Endometrium (tissue), 2 donors: ENCODE data around the gene P2RY14.

Experiments used
- FAIRE-seq: peaks from 2 replicates; lab custom pipeline; 2012; peaks lifted over from hg19 to GRCh38; lab: Jason Lieb, UNC
- donor health status: control.
- donor health status: control.

The P2RY14 gene

DNA sequence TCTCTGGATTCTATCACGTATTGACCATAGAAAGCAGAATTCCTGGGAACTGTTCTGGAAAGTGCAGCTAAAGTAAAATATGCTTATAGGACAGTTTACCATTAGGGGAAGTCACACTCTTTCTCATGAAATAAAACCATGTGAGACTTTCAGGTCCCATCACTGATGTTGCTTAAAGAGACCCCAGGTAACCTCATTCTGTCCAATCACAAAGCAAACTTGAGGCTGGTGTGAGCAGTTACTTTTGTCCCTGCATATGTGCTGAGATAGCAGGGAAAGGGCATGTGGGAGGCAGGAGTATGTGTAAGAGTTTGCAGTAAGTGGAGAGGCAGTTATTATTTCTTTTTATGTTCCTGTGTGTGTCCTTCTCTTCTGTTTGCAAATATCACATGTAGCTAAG, 22.2 kb upstream of the P2RY14 start:
- FAIRE-seq: no peak

DNA sequence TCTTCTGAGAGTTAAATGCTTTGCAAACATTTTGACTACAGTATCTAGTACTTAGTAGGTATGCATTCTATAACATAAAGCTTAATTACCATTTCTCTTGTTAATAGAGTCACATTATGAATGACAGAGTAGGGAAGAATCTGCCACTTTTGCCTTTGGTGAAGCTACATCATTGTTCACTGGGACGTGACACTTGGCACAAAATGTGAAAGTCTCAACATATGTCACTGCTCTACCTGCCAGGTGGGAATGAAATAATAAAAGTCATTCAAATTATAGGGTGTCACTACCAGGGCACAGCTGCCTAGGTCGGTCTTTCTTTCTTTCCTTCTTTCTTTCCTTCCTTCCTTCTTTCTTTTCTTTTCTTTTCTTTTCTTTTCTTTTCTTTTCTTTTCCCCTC, 20.7 kb upstream of the P2RY14 start:
- FAIRE-seq: no peak

GRCh38 chr3:151297429-151297828, 19.1 kb upstream of the P2RY14 start:
- FAIRE-seq: no peak

- FAIRE-seq: no peak
Measured at GRCh38 chr3:151296226-151296625, 17.9 kb upstream of the P2RY14 start.

- no peak for FAIRE-seq
Measured at GRCh38 chr3:151293127-151293526, 14.8 kb upstream of the P2RY14 start.

DNA sequence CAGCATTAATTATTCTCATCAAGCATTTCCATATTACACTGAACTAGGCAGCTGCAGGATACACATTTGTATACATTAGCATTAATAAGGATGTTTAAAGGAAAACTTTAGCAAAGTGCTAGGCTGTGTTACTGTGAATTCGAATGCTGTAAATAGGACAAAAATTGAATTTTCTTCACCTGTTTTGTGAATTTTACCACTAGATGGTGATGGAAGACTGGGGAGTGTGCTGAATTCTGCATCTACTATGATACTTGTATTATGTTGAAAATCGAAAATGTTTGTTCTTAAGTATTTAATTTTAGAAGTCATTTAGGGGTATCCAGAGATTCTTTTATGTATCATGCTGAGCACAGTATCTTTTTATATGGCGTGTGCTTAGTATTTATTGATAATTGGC, 12.3 kb upstream of the P2RY14 start:
- FAIRE-seq: peak; percentile 39

DNA sequence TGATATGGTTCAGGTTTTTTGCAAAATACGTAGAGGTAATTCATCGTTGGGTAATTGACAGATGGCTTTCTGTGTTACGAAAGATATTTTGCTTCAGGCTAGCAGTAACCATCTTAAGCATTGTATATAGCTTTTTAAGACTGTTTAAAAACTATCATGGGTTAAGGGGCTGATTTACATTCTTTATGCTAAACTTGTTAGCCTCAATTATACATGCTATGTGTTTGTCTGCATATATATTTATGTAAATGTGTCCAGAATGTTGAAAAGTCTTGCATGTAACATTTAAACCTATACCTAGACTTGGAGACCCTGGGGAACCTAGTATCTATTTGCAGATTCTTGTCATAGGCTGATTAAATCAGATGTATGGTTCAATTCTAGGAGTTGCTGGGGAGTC, 11.1 kb upstream of the P2RY14 start:
- FAIRE-seq: no peak

DNA sequence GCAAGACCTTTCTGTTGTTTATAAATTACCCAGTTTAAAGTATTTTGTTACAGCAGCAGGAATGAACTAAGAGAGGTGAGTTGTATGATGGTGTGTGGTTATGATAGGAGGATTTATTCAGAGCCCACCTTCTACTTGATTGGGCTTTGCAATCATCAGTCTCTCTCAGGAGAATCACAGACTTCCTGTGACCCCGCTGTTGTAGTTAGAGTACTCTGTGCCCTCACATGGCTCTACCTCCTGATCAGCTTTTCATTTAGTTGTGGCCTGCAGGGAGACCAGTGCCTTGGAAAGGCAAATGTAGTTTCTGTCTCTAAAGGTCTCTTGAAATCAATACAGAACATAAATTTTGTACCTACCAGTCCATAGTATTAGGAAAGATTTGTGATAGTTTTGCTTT, 7.6 kb upstream of the P2RY14 start:
- no peak for FAIRE-seq

DNA sequence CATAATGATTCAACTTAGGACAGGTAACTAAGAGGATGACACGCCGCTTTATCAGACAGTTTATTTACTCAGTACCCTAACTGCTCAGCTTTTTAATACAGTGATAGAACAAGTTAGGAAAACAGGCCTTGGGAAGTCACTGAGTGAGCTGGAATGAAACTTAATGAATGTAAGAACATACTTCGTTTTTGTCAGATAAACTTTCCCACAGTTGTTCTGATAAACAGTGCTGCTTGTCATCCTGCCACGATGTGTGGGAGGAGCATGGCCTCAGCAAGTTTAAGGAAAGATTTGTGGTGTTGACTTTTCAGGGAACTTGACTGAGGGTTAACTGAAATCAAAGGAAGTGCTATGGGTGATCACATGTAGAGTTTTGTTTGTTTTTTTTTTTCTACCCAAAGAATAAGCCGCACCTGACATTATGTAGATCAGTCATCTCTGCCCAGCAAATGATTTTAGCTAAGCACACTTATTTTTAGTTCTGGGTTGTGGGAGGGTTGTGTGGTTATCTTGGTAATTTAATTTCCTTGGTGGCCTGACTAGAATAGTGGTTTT, 5.6 kb upstream of the P2RY14 start:
- FAIRE-seq: no peak

GRCh38 chr3:151283387-151283786, 5.0 kb upstream of the P2RY14 start:
- no peak for FAIRE-seq

DNA sequence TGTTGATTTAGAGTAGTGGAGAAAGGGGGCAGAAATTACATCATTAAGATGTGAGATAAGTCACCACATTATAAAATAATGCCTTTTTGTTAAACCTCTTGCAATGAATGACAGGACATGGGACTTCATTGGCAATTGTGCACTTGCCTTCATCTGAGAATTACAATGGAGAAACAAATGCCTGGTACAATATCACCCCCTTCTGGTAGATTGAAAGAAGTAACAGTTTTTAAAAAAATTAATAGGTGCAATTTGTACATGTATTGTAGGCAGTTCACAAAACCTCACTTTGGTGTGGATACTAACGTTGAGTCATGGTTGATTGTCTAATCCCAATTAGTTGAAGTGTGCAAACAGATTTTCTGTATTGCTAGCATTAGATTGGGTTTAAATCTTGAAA, 4.6 kb upstream of the P2RY14 start:
- FAIRE-seq: peak; percentile 95

- FAIRE-seq: no peak
Measured at GRCh38 chr3:151281671-151282324, 3.5 kb upstream of the P2RY14 start.

DNA sequence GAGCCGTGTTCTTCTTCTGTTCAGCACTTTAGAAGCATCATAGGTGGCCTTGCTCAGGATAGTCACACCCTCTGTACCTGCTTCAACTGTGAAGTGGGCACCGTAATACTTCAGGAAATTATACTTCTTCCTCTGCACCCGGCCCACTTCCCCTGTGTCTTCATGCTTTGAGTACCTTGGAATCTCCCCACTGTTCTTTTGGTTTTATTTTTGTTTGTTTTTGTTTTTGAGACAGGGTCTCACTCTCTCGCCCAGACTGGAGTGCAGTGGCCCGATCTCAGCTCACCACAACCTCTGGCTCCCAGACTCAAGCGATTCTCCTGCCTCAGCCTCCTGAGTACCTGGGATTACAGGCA, 1.7 kb downstream of the P2RY14 start:
- FAIRE-seq: no peak

- no peak for FAIRE-seq
Measured at GRCh38 chr3:151276038-151276686, 2.2 kb downstream of the P2RY14 start.

GRCh38 chr3:151275091-151275490, 3.3 kb downstream of the P2RY14 start:
- FAIRE-seq: peak; percentile 41

DNA sequence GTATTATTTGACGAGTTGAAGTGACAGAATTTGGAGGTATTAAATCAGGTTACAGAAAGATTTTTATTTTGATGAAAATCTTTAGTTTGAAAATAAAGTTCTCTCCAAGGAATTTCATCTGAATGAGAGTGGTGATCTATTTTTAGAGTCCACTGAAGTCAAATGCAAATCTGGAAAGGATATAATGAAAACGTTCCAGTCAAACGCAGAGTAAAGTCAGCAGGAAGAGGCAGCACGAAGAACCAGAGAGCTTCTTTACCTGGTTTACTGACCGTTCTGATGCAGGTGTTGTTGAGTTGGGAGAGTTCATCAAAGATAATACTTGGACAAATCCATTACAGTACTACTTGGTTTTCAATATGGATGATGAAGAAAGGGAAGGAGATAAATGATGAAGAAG, 8.7 kb downstream of the P2RY14 start:
- FAIRE-seq: no peak

- FAIRE-seq: no peak
Measured at GRCh38 chr3:151268267-151269235, 9.8 kb downstream of the P2RY14 start.

GRCh38 chr3:151267066-151267465, 11.3 kb downstream of the P2RY14 start:
- FAIRE-seq: peak; percentile 94

DNA sequence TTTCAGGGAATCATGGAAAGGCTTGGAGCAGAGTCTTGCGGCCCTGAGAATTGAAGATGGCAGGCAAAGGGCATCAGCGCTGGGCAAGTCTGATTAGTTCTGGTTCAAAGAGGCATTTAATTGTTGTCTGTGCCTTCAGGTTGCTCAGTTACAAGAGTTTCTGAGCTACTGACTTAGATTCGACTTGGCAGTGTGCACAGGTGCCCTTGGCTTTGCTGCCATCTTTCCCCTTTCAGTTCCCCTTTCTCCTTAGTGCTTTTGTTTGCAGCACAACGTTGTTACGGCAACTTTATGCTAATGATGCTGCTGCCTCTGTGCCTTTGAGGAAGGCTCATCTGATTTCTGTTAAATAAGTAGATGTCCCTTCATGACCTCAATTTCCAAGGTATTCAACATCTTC, 12.5 kb downstream of the P2RY14 start:
- no peak for FAIRE-seq

- no peak for FAIRE-seq
Measured at GRCh38 chr3:151265166-151265565, 13.2 kb downstream of the P2RY14 start.

DNA sequence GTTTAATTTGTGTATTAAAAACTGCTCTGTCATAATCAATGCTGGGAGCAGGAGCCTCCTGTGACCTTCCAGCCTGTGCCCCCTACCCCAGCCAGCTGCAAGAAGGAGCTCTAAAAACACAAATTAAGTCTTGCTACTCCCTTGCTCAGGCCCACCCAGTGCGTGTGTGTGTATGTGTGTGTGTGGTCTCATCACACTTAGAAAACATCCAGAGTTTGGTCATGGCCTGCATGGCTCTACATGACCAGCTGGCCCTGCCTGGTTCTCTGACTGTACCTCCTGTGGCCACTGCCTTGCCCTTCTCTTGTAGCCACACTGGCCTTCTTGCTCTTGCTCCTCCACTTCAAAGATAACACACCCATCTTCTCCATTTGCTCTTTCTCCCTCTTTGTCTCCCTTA, 13.7 kb downstream of the P2RY14 start:
- peak; percentile 51 for FAIRE-seq

- peak; percentile 100 for FAIRE-seq
Measured at GRCh38 chr3:151262871-151263525, 15.3 kb downstream of the P2RY14 start.
